Measurements from ENCODE around the gene ZRANB1. TPM values are rescaled to one million over a fixed set of nuclear protein-coding genes. Genes with fewer than 3 reads are reported as not detected.

Gene ZRANB1
- total RNA-seq, 1 donor from 2014 or later, result 18.7 TPM

DNA sequence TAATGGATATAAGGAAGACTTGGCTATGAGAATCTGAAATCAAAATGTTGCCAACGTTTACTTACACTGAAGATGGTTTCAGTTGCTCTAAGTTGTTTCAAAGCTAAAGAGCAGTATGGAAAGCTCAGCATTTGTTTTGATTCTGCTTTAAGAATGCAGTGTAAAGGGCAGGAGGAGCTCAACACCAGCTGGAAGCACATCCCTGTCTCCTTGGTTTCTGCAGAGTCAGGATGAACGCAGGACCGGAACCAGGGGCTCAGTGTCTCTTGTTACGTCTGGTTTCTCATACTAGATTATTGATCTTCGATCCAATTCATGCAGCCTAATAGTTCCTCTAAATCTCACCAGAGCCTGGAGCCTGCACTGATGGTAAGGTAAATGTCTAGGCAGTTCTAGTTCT, 24.1 kb downstream of the ZRANB1 start:
- H3K4me3 ChIP-seq, result no peak overlapping the region
- H3K27me3 ChIP-seq (ENCODE audit: low read depth), result no peaks in the 10 kb centered on the region
- H3K27ac ChIP-seq, result no peak overlapping the region
- peaks cover 13% of the 10 kb centered on the region for H3K4me1 ChIP-seq
- DNase-seq (no peak), ATAC-seq (no peak)
- TF ChIP-seq, protein P1, sequence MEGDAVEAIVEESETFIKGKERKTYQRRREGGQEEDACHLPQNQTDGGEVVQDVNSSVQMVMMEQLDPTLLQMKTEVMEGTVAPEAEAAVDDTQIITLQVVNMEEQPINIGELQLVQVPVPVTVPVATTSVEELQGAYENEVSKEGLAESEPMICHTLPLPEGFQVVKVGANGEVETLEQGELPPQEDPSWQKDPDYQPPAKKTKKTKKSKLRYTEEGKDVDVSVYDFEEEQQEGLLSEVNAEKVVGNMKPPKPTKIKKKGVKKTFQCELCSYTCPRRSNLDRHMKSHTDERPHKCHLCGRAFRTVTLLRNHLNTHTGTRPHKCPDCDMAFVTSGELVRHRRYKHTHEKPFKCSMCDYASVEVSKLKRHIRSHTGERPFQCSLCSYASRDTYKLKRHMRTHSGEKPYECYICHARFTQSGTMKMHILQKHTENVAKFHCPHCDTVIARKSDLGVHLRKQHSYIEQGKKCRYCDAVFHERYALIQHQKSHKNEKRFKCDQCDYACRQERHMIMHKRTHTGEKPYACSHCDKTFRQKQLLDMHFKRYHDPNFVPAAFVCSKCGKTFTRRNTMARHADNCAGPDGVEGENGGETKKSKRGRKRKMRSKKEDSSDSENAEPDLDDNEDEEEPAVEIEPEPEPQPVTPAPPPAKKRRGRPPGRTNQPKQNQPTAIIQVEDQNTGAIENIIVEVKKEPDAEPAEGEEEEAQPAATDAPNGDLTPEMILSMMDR (IDR thresholded peaks at IDR 0.05), result no peak
- H3K9me3 ChIP-seq, result no peaks in the 10 kb centered on the region
- intact Hi-C loops (cut with DNase I), result no loop called here
- peaks cover 44% of the 10 kb centered on the region for H3K36me3 ChIP-seq

DNA sequence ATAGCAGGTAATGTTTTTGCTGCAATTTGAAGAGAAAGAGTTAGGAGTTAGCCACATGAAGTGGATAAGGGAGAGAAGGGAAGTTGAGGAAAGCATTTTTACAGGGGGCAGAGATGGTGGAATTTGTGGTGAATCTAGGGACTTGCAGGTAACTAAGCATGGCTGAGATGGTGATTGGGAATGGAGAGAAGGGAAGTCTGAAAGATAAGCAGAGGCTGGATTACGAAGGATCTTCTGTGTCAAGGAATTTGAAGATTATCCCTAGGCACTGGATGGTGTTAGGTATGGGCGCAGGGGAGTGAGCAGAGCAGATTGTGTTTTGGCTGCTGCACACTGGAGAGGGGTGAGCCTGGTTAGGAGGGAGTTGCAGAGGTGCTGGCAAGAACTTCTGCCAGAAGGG, 25.3 kb downstream of the ZRANB1 start:
- Histone ChIP-seq H3K27me3 (ENCODE audit: low read depth) (no peaks in the 10 kb centered on the region), H3K4me3 (no peak overlapping the region), H3K4me1 (peaks cover 18% of the 10 kb centered on the region), H3K27ac (no peak overlapping the region), H3K9me3 (no peaks in the 10 kb centered on the region), H3K36me3 (peaks cover 54% of the 10 kb centered on the region)
- intact Hi-C loops (cut with DNase I), result no loop called here
- ATAC-seq (no peak), DNase-seq (no peak)
- TF ChIP-seq, protein P1 (IDR thresholded peaks at IDR 0.05), result no peak

- TF ChIP-seq, protein P1 (IDR thresholded peaks at IDR 0.05), result no peak
- no peak overlapping the region for H3K4me3 ChIP-seq
- intact Hi-C loops (cut with DNase I), result no loop called here
- no peaks in the 10 kb centered on the region for H3K9me3 ChIP-seq
- no peak for DNase-seq
- H3K27ac ChIP-seq, result no peak overlapping the region
- peaks cover 86% of the 10 kb centered on the region for H3K36me3 ChIP-seq
- peaks cover 25% of the 10 kb centered on the region for H3K4me1 ChIP-seq
- no peak for ATAC-seq
- H3K27me3 ChIP-seq (ENCODE audit: low read depth), result no peaks in the 10 kb centered on the region
Observed at GRCh38 chr10:124971276-124971675, 29.4 kb downstream of the ZRANB1 start.

- H3K36me3 ChIP-seq, result peaks cover 73% of the 10 kb centered on the region
- intact Hi-C loops (cut with DNase I), result no loop called here
- TF ChIP-seq, protein P1 (IDR thresholded peaks at IDR 0.05), result no peak
- no peaks in the 10 kb centered on the region for H3K27me3 ChIP-seq (ENCODE audit: low read depth)
- DNase-seq (no peak), ATAC-seq (no peak)
- H3K27ac ChIP-seq, result no peak overlapping the region
- H3K4me1 ChIP-seq, result peaks cover 25% of the 10 kb centered on the region
- no peaks in the 10 kb centered on the region for H3K9me3 ChIP-seq
- no peak overlapping the region for H3K4me3 ChIP-seq
Observed at GRCh38 chr10:124972637-124973036, 30.7 kb downstream of the ZRANB1 start.

- Histone ChIP-seq H3K4me1 (peaks cover 25% of the 10 kb centered on the region), H3K4me3 (no peak overlapping the region), H3K27me3 (ENCODE audit: low read depth) (no peaks in the 10 kb centered on the region), H3K9me3 (no peaks in the 10 kb centered on the region), H3K27ac (no peak overlapping the region), H3K36me3 (peaks cover 61% of the 10 kb centered on the region)
- intact Hi-C loops (cut with DNase I), result no loop called here
- ATAC-seq, result no peak
- TF ChIP-seq, protein P1 (IDR thresholded peaks at IDR 0.05), result no peak
- DNase-seq, result no peak
Observed at GRCh38 chr10:124974131-124974530, 32.2 kb downstream of the ZRANB1 start.

All from lower lobe of right lung (tissue), 2 donors.